Measurements from ENCODE around the gene ARRDC5. TPM values are rescaled to one million over a fixed set of nuclear protein-coding genes. Genes with fewer than 3 reads are reported as not detected.
"Not testable (repeated sequence)": the region's sequence is repeated elsewhere in the genome, so short reads cannot be mapped to it uniquely, and the experiment has no call there.

ARRDC5 gene
- polyA plus RNA-seq (ENCODE audit: low read depth in 6 of 6) = 1 to 10 TPM; 1.9 to 3.7 (median 2.5) TPM

GRCh38 chr19:4902796-4903195 lies at the start of gene ARRDC5:
Gene ARRDC5 (minus strand): TSS chr19:4902896. CDS start chr19:4902825, 71 bp downstream.
- ATAC-seq (ENCODE audit: low read depth in 2 of 2) (no peak), DNase-seq (no peak)
- Mint-ChIP-seq H3K4me1 (peaks cover 10 to 16% (median 11%) of the 10 kb centered on the region in 3 donors), H3K27me3 (no peaks in the 10 kb centered on the region), H3K4me3 (peak within 1 kb of the TSS in 1 of 8 donors; percentile 42), H3K27ac (peak within 1 kb of the TSS in 4 of 6 donors; percentile 41 to 75 (median 54)), H3K36me3 (no peaks in the 10 kb centered on the region), H3K9me3 (no peaks in the 10 kb centered on the region)

GRCh38 chr19:4951656-4952055 lies 49.0 kb upstream of the ARRDC5 start:
- ATAC-seq (ENCODE audit: low read depth in 2 of 2) (no peak), DNase-seq (no peak)
- Mint-ChIP-seq H3K9me3 (no peaks in the 10 kb centered on the region), H3K36me3 (no peaks in the 10 kb centered on the region), H3K27me3 (no peaks in the 10 kb centered on the region), H3K4me3 (no peak overlapping the region), H3K27ac (no peak overlapping the region), H3K4me1 (peaks cover 0 to 4% (median 0%) of the 10 kb centered on the region in 3 donors)

GRCh38 chr19:4950650-4951049 lies 48.0 kb upstream of the ARRDC5 start:
- not testable (repeated sequence) for ATAC-seq (ENCODE audit: low read depth in 2 of 2); DNase-seq; H3K36me3 Mint-ChIP-seq; H3K27me3 Mint-ChIP-seq; H3K27ac Mint-ChIP-seq; H3K4me3 Mint-ChIP-seq; H3K4me1 Mint-ChIP-seq; H3K9me3 Mint-ChIP-seq

GRCh38 chr19:4941638-4942169 lies 39.0 kb upstream of the ARRDC5 start:
- DNase-seq; H3K4me3 Mint-ChIP-seq; H3K36me3 Mint-ChIP-seq; H3K9me3 Mint-ChIP-seq; H3K4me1 Mint-ChIP-seq; H3K27ac Mint-ChIP-seq; ATAC-seq (ENCODE audit: low read depth in 2 of 2); H3K27me3 Mint-ChIP-seq: not testable (repeated sequence)

- DNase-seq = no peak
- no peak overlapping the region for H3K4me3 Mint-ChIP-seq
- no peak overlapping the region for H3K27ac Mint-ChIP-seq
- no peaks in the 10 kb centered on the region for H3K27me3 Mint-ChIP-seq
- H3K9me3 Mint-ChIP-seq = no peaks in the 10 kb centered on the region
- H3K4me1 Mint-ChIP-seq = peaks cover 0 to 3% (median 0%) of the 10 kb centered on the region in 3 donors
- ATAC-seq (ENCODE audit: low read depth in 2 of 2) = no peak
- no peaks in the 10 kb centered on the region for H3K36me3 Mint-ChIP-seq
Observed at GRCh38 chr19:4939466-4939865, 36.8 kb upstream of the ARRDC5 start.

GRCh38 chr19:4938461-4938860 lies 35.8 kb upstream of the ARRDC5 start:
- not testable (repeated sequence) for H3K27ac Mint-ChIP-seq

GRCh38 chr19:4937060-4937459 lies 34.4 kb upstream of the ARRDC5 start:
- Mint-ChIP-seq H3K4me3 (no peak overlapping the region), H3K9me3 (no peaks in the 10 kb centered on the region), H3K27me3 (no peaks in the 10 kb centered on the region), H3K27ac (peak overlapping the region in 1 of 6 donors; percentile 53), H3K4me1 (peaks cover 5 to 15% (median 14%) of the 10 kb centered on the region in 3 donors), H3K36me3 (no peaks in the 10 kb centered on the region)
- DNase-seq (no peak), ATAC-seq (ENCODE audit: low read depth in 2 of 2) (no peak)

More at GRCh38 chr19:4938461-4938860, 35.8 kb upstream of the ARRDC5 start:
- not testable (repeated sequence) for H3K4me1 Mint-ChIP-seq; H3K9me3 Mint-ChIP-seq; H3K4me3 Mint-ChIP-seq; ATAC-seq (ENCODE audit: low read depth in 2 of 2); H3K36me3 Mint-ChIP-seq; H3K27me3 Mint-ChIP-seq; DNase-seq

- no peak for ATAC-seq (ENCODE audit: low read depth in 2 of 2)
- DNase-seq = no peak
- Mint-ChIP-seq H3K4me1 (peaks cover 5 to 15% (median 14%) of the 10 kb centered on the region in 3 donors), H3K27ac (peak overlapping the region in 1 of 6 donors; percentile 1), H3K4me3 (no peak overlapping the region), H3K36me3 (no peaks in the 10 kb centered on the region), H3K9me3 (no peaks in the 10 kb centered on the region), H3K27me3 (no peaks in the 10 kb centered on the region)
Observed at GRCh38 chr19:4935444-4935843, 32.7 kb upstream of the ARRDC5 start.

- DNase-seq = no peak
- Mint-ChIP-seq H3K27me3 (no peaks in the 10 kb centered on the region), H3K9me3 (no peaks in the 10 kb centered on the region), H3K36me3 (no peaks in the 10 kb centered on the region), H3K4me3 (no peak overlapping the region), H3K27ac (peak overlapping the region in 4 of 6 donors; percentile 37 to 61 (median 55)), H3K4me1 (peaks cover 5 to 15% (median 14%) of the 10 kb centered on the region in 3 donors)
- no peak for ATAC-seq (ENCODE audit: low read depth in 2 of 2)
Observed at GRCh38 chr19:4933528-4933927, 30.8 kb upstream of the ARRDC5 start.

GRCh38 chr19:4932711-4933110 lies 30.0 kb upstream of the ARRDC5 start:
- peak overlapping the region in 1 of 8 donors; percentile 16 for H3K4me3 Mint-ChIP-seq
- H3K27me3 Mint-ChIP-seq = no peaks in the 10 kb centered on the region
- no peaks in the 10 kb centered on the region for H3K36me3 Mint-ChIP-seq
- DNase-seq (no peak), ATAC-seq (ENCODE audit: low read depth in 2 of 2) (no peak)
- H3K27ac Mint-ChIP-seq = peak overlapping the region in 1 of 6 donors; percentile 37
- no peaks in the 10 kb centered on the region for H3K9me3 Mint-ChIP-seq
- H3K4me1 Mint-ChIP-seq = peaks cover 5 to 15% (median 14%) of the 10 kb centered on the region in 3 donors

GRCh38 chr19:4930664-4931063 lies 28.0 kb upstream of the ARRDC5 start:
- Mint-ChIP-seq H3K4me1 (peaks cover 5 to 15% (median 14%) of the 10 kb centered on the region in 3 donors), H3K4me3 (no peak overlapping the region), H3K36me3 (no peaks in the 10 kb centered on the region), H3K27ac (peak overlapping the region in 1 of 6 donors; percentile 22), H3K27me3 (no peaks in the 10 kb centered on the region), H3K9me3 (no peaks in the 10 kb centered on the region)
- ATAC-seq (ENCODE audit: low read depth in 2 of 2) (no peak), DNase-seq (no peak)

GRCh38 chr19:4929186-4929585 lies 26.5 kb upstream of the ARRDC5 start:
- DNase-seq (no peak), ATAC-seq (ENCODE audit: low read depth in 2 of 2) (no peak)
- no peaks in the 10 kb centered on the region for H3K36me3 Mint-ChIP-seq
- peak overlapping the region in 1 of 8 donors; percentile 40 for H3K4me3 Mint-ChIP-seq
- no peaks in the 10 kb centered on the region for H3K9me3 Mint-ChIP-seq
- H3K27ac Mint-ChIP-seq = peak overlapping the region in 1 of 6 donors; percentile 74
- H3K4me1 Mint-ChIP-seq = peaks cover 5 to 14% (median 11%) of the 10 kb centered on the region in 3 donors
- H3K27me3 Mint-ChIP-seq = no peaks in the 10 kb centered on the region

- no peak for ATAC-seq (ENCODE audit: low read depth in 2 of 2)
- no peaks in the 10 kb centered on the region for H3K36me3 Mint-ChIP-seq
- H3K27me3 Mint-ChIP-seq = no peaks in the 10 kb centered on the region
- H3K27ac Mint-ChIP-seq = peak overlapping the region in 1 of 6 donors; percentile 69
- peaks cover 0 to 3% (median 0%) of the 10 kb centered on the region in 3 donors for H3K4me1 Mint-ChIP-seq
- no peaks in the 10 kb centered on the region for H3K9me3 Mint-ChIP-seq
- DNase-seq = no peak
- no peak overlapping the region for H3K4me3 Mint-ChIP-seq
Observed at GRCh38 chr19:4923276-4923747, 20.6 kb upstream of the ARRDC5 start.

- H3K27ac Mint-ChIP-seq = no peak overlapping the region
Observed at GRCh38 chr19:4922530-4923275, 20.0 kb upstream of the ARRDC5 start.

More at GRCh38 chr19:4922530-4923275, 20.0 kb upstream of the ARRDC5 start:
- DNase-seq = no peak
- H3K9me3 Mint-ChIP-seq = no peaks in the 10 kb centered on the region
- no peak for ATAC-seq (ENCODE audit: low read depth in 2 of 2)
- H3K36me3 Mint-ChIP-seq = no peaks in the 10 kb centered on the region
- no peaks in the 10 kb centered on the region for H3K27me3 Mint-ChIP-seq
- peaks cover 0 to 3% (median 0%) of the 10 kb centered on the region in 3 donors for H3K4me1 Mint-ChIP-seq
- H3K4me3 Mint-ChIP-seq = no peak overlapping the region
